OCI-LY1 (cell line): ENCODE data around the gene TMEM175.

Experiments used
- H2AFZ ChIP-seq: fragments of 200-600 bp; sonication (generic), shearing (Covaris generic); 2 replicates; pipeline ENCODE4 v1.6.0; 2014; ENCODE audit warnings: antibody characterized with exemption, mild to moderate bottlenecking, low read length
- H3F3A ChIP-seq: fragments of 200-600 bp; sonication (generic), shearing (Covaris generic); 2 replicates; pipeline ENCODE4 v1.6.0; 2014; ENCODE audit warnings: mild to moderate bottlenecking, antibody characterized with exemption, low read length, moderate library complexity; ENCODE audit not compliant: insufficient read depth
- H3K27ac ChIP-seq: fragments of 200-600 bp; sonication (generic); 2 replicates; pipeline ENCODE4 v1.5.1; 2014; ENCODE audit warnings: low read length, mixed run types, mild to moderate bottlenecking, low read depth; ENCODE audit not compliant: poor library complexity, severe bottlenecking
- H3K27me3 ChIP-seq: fragments of 200-600 bp; sonication (generic); 2 replicates; pipeline ENCODE4 v1.6.0; 2014; ENCODE audit warnings: antibody characterized with exemption, mild to moderate bottlenecking, low read length, moderate library complexity; ENCODE audit not compliant: insufficient read depth
- H3K36me3 ChIP-seq: fragments of 200-600 bp; sonication (generic); 2 replicates; pipeline ENCODE4 v1.6.1; 2014; ENCODE audit warnings: mild to moderate bottlenecking, antibody characterized with exemption, low read length, moderate library complexity, mixed read lengths; ENCODE audit not compliant: insufficient read depth
- H3K4me1 ChIP-seq: fragments of 200-600 bp; sonication (generic); 2 replicates; pipeline ENCODE4 v1.5.1; 2014; ENCODE audit warnings: mild to moderate bottlenecking, low read length, moderate library complexity; ENCODE audit not compliant: insufficient read depth, severe bottlenecking
- H3K4me2 ChIP-seq: fragments of 200-600 bp; sonication (generic), shearing (Covaris generic); 2 replicates; pipeline ENCODE4 v1.6.1; 2014; ENCODE audit warnings: low read length
- H3K4me3 ChIP-seq: fragments of 200-600 bp; sonication (generic); 2 replicates; pipeline ENCODE4 v1.5.1; 2014; ENCODE audit warnings: low read length, low read depth, mild to moderate bottlenecking, mixed read lengths; ENCODE audit not compliant: poor library complexity, severe bottlenecking
- H3K79me2 ChIP-seq: fragments of 200-600 bp; shearing (Covaris generic); 2 replicates; pipeline ENCODE4 v1.6.1; 2016; ENCODE audit warnings: mixed run types, low read length, mixed read lengths; ENCODE audit not compliant: insufficient read depth
- H3K9ac ChIP-seq: fragments of 200-600 bp; sonication (generic), shearing (Covaris generic); 2 replicates; pipeline ENCODE4 v1.6.1; 2014; ENCODE audit warnings: mild to moderate bottlenecking, low read length, mixed read lengths
- H3K9me2 ChIP-seq: fragments of 200-600 bp; sonication (generic), shearing (Covaris generic); 2 replicates; pipeline ENCODE4 v1.6.1; 2014; ENCODE audit warnings: low read depth, mild to moderate bottlenecking, low read length, mixed read lengths
- H3K9me3 ChIP-seq: fragments of 200-600 bp; shearing (Covaris generic); 2 replicates; pipeline ENCODE4 v1.6.1; 2014; ENCODE audit warnings: low read length, mixed read lengths
- H4K20me1 ChIP-seq: fragments of 200-600 bp; sonication (generic), shearing (Covaris generic); 2 replicates; pipeline ENCODE4 v1.6.0; 2016; ENCODE audit warnings: mild to moderate bottlenecking, low read length; ENCODE audit not compliant: insufficient read depth
- EZH2 ChIP-seq: fragments of 200-600 bp; sonication (generic), shearing (Covaris generic); IDR thresholded peaks from 2 replicates; pipeline ENCODE4 v1.8.0; 2017; ENCODE audit warnings: borderline replicate concordance, mixed run types, mild to moderate bottlenecking, antibody characterized with exemption, low read length, moderate library complexity, mixed read lengths
- TF ChIP-seq, protein P1 (sequence below): fragments of 200-600 bp; sonication (generic), shearing (Covaris generic); IDR thresholded peaks from 2 replicates; pipeline ENCODE4 v1.5.1; 2017; ENCODE audit warnings: mild to moderate bottlenecking, antibody characterized with exemption, low read length, moderate library complexity, mixed read lengths

The TMEM175 gene

DNA sequence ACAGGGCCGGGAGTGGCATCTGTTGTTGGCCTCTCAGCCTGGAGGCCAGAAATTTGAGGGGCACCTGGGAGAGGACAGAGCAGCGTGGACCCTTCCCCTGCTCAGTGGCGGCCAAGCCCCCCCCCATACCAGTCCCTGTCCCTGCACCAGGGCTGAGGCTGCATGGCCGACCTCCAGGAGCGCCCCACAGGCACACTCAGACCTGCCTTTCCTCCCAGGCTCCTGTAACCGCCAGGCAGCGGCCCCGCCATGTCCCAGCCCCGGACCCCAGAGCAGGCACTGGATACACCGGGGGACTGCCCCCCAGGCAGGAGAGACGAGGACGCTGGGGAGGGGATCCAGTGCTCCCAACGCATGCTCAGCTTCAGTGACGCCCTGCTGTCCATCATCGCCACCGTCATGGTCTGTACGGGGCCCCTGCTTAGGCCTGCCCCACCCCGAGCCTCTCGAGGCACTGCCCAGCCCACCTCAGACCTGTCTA, 15.3 kb downstream of the TMEM175 start:
- H3K9me2 ChIP-seq = no peaks in the 10 kb centered on the region
- no peaks in the 10 kb centered on the region for H3K9me3 ChIP-seq
- H2AFZ ChIP-seq = no peak overlapping the region
- H3K36me3 ChIP-seq = no peaks in the 10 kb centered on the region
- no peaks in the 10 kb centered on the region for H3K79me2 ChIP-seq
- TF ChIP-seq, protein P1, sequence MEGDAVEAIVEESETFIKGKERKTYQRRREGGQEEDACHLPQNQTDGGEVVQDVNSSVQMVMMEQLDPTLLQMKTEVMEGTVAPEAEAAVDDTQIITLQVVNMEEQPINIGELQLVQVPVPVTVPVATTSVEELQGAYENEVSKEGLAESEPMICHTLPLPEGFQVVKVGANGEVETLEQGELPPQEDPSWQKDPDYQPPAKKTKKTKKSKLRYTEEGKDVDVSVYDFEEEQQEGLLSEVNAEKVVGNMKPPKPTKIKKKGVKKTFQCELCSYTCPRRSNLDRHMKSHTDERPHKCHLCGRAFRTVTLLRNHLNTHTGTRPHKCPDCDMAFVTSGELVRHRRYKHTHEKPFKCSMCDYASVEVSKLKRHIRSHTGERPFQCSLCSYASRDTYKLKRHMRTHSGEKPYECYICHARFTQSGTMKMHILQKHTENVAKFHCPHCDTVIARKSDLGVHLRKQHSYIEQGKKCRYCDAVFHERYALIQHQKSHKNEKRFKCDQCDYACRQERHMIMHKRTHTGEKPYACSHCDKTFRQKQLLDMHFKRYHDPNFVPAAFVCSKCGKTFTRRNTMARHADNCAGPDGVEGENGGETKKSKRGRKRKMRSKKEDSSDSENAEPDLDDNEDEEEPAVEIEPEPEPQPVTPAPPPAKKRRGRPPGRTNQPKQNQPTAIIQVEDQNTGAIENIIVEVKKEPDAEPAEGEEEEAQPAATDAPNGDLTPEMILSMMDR = no peak
- TF ChIP-seq EZH2 = no peak
- H3K4me1 ChIP-seq = no peaks in the 10 kb centered on the region
- H3K27me3 ChIP-seq = no peaks in the 10 kb centered on the region
- H3K27ac ChIP-seq = no peak overlapping the region
- no peaks in the 10 kb centered on the region for H4K20me1 ChIP-seq
- no peak overlapping the region for H3K4me3 ChIP-seq
- H3K4me2 ChIP-seq = no peak overlapping the region
- H3F3A ChIP-seq = no peaks in the 10 kb centered on the region
- H3K9ac ChIP-seq = no peak overlapping the region

DNA sequence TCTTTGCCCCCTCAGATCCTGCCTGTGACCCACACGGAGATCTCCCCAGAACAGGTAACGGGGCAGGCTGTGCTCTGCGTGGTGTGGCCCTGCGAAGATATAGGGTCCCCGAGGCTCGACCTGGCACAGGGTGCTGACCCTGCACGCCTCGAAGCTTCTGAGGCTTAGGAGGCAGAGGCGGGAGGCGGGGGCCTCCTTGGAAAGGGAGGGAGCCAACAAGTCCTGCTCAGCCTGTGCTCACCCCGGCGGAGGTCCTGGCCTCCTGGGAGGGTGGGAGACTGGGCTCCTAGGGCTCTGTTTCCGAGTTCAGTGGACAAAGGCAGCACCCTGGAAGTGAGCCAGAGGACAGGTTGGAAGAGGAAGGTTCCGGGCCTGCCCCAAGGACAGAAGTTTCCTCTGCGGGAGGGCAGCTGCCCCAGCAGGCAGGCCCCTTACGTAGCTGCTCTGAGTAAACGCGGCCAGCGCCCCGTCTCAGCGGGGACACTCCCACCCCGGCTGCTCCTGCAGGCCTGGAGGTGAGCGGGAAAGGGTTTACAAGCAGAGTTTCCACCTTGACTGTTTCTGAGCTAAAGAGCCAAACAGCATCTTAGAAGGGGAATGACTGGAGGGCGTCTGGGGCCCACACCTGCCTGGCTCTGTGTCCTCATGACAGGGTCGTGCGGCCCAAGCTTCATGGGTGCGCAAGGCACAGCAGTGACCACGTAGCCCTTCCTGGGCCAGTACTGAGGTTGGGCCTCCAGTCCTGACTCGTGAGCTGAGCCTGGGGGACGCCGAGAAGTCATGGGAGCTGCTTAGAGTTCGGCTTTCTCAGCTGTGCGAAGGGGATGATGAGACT, 16.1 kb downstream of the TMEM175 start:
- Histone ChIP-seq H3K4me2 (no peak overlapping the region), H3K9me3 (no peaks in the 10 kb centered on the region), H3K9me2 (no peaks in the 10 kb centered on the region), H3K36me3 (no peaks in the 10 kb centered on the region; the same call in 1 of the 2 replicates), H3F3A (no peaks in the 10 kb centered on the region), H3K27ac (no peak overlapping the region), H3K9ac (no peak overlapping the region), H3K27me3 (no peaks in the 10 kb centered on the region), H4K20me1 (no peaks in the 10 kb centered on the region), H3K4me1 (no peaks in the 10 kb centered on the region), H2AFZ (no peak overlapping the region), H3K4me3 (no peak overlapping the region), H3K79me2 (no peaks in the 10 kb centered on the region)
- TF ChIP-seq EZH2 = no peak
- TF ChIP-seq, protein P1 = no peak

DNA sequence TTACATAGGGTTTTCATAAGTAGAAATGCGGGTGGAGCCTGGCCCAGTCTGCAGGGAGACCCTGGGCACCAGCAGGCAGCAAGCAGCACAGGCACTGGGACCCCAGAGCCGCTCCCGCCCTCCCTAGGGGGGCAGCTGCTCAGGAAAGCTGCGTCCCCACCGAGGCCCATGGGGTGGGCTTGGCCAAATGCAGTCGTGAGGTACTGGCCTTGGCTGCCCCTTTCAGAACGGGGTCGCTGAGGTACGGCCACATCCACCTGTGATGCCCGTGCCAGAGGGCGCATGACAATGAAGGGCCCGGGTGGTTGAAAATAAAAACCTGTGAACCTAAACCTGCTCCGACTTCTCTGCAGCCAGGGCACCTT, 16.7 kb downstream of the TMEM175 start:
- Histone ChIP-seq H3K4me3 (no peak overlapping the region), H3K27ac (no peak overlapping the region), H2AFZ (no peak overlapping the region), H3K9me2 (no peaks in the 10 kb centered on the region), H3K79me2 (no peaks in the 10 kb centered on the region), H3K9ac (no peak overlapping the region), H3K4me1 (no peaks in the 10 kb centered on the region), H3K36me3 (no peaks in the 10 kb centered on the region; the same call in 1 of the 2 replicates), H3K27me3 (no peaks in the 10 kb centered on the region), H3K4me2 (no peak overlapping the region), H4K20me1 (no peaks in the 10 kb centered on the region), H3K9me3 (no peaks in the 10 kb centered on the region), H3F3A (no peaks in the 10 kb centered on the region)
- no peak for TF ChIP-seq EZH2
- TF ChIP-seq, protein P1 = no peak
